OCI-LY7 (cell line): ENCODE measurements around the gene NR5A1. TPM values are rescaled to one million over a fixed set of nuclear protein-coding genes. Genes with fewer than 3 reads are reported as not detected.

ENCODE experiments used
- BruUV-seq: library from RNA; stranded (reverse); fragments of 400-500 nt; replicated peaks from 2 replicates; lab custom pipeline; 2021; lab: Mats Ljungman, UMichigan
- CTCF ChIA-PET: fragments of 300-600 bp; sonication (Branson Sonifier 250); formaldehyde crosslinking; loops from one replicate; lab custom pipeline; 2022; ENCODE audit warnings: antibody characterized with exemption; ENCODE audit not compliant: unreplicated experiment; lab: Charles Lee
- POLR2A ChIA-PET: fragments of 300-600 bp; sonication (Branson Sonifier 250); formaldehyde crosslinking; loops from one replicate; lab custom pipeline; 2022; ENCODE audit warnings: antibody characterized with exemption; lab: Charles Lee
- DNase-seq: peaks from one replicate; pipeline ENCODE4 v3.0.0-alpha.2; 2015; ENCODE audit warnings: low spot score
- H2AFZ ChIP-seq: fragments of 200-600 bp; sonication (generic), shearing (Covaris generic); 2 replicates; pipeline ENCODE4 v1.6.1; 2014; ENCODE audit warnings: mild to moderate bottlenecking, antibody characterized with exemption, low read length, moderate library complexity
- H3K27ac ChIP-seq: fragments of 200-600 bp; sonication (generic); 2 replicates; pipeline ENCODE4 v1.5.1; 2014; ENCODE audit warnings: mixed run types, low read depth, mild to moderate bottlenecking, moderate library complexity, low read length, inconsistent platforms; ENCODE audit not compliant: poor library complexity, severe bottlenecking
- H3K36me3 ChIP-seq: fragments of 200-600 bp; sonication (generic); 2 replicates; pipeline ENCODE4 v1.6.1; 2014; ENCODE audit warnings: mild to moderate bottlenecking, antibody characterized with exemption, low read length, moderate library complexity, mixed read lengths; ENCODE audit not compliant: insufficient read depth
- H3K4me1 ChIP-seq: fragments of 200-600 bp; sonication (generic); 2 replicates; pipeline ENCODE4 v1.5.1; 2014; ENCODE audit warnings: mild to moderate bottlenecking, low read length; ENCODE audit not compliant: insufficient read depth, poor library complexity, severe bottlenecking
- H3K4me2 ChIP-seq: fragments of 200-600 bp; sonication (generic); 2 replicates; pipeline ENCODE4 v1.6.1; 2014; ENCODE audit warnings: mild to moderate bottlenecking, low read length
- H3K4me3 ChIP-seq: fragments of 200-600 bp; sonication (generic); 2 replicates; pipeline ENCODE4 v1.5.1; 2014; ENCODE audit warnings: mild to moderate bottlenecking, low read depth, low read length; ENCODE audit not compliant: poor library complexity, severe bottlenecking
- H3K79me2 ChIP-seq: fragments of 200-600 bp; sonication (generic); 2 replicates; pipeline ENCODE4 v1.6.1; 2016; ENCODE audit warnings: low read depth, mild to moderate bottlenecking, low read length, moderate library complexity, mixed read lengths; ENCODE audit not compliant: insufficient read depth
- H3K9me2 ChIP-seq: fragments of 200-600 bp; sonication (generic); 2 replicates; pipeline ENCODE4 v1.6.1; 2016; ENCODE audit warnings: mild to moderate bottlenecking, low read length, mixed read lengths; ENCODE audit not compliant: insufficient read depth
- H3K9me3 ChIP-seq: fragments of 200-600 bp; sonication (generic); 2 replicates; pipeline ENCODE4 v1.6.1; 2014; ENCODE audit warnings: mild to moderate bottlenecking, mixed run types, low read length, mixed read lengths
- H4K20me1 ChIP-seq: fragments of 200-600 bp; sonication (generic); 2 replicates; pipeline ENCODE4 v1.6.1; 2014; ENCODE audit warnings: mild to moderate bottlenecking, antibody characterized with exemption, low read length, moderate library complexity, mixed read lengths; ENCODE audit not compliant: insufficient read depth
- CTCF ChIP-seq: fragments of 200-600 bp; sonication (generic); conservative IDR thresholded peaks from 2 replicates; pipeline ENCODE4 v1.5.1; 2014; ENCODE audit warnings: mild to moderate bottlenecking, antibody characterized with exemption, low read length, moderate library complexity, mixed read lengths
- EZH2phosphoT487 ChIP-seq: fragments of 200-600 bp; sonication (generic); IDR thresholded peaks from 2 replicates; pipeline ENCODE4 v1.6.1; 2018; ENCODE audit warnings: low read depth, borderline replicate concordance, mild to moderate bottlenecking, mixed run types, antibody characterized with exemption, low read length, moderate library complexity, mixed read lengths
- intact Hi-C: fragments of 100-400 bp; cut with micrococcal nuclease; formaldehyde crosslinking; loops from one replicate; pipeline ENCODE4 v1.10.0; 2022; ENCODE audit not compliant: unreplicated experiment
- total RNA-seq, 2 experiments: library from RNA; depleted of rRNA in 1 of 2; stranded (reverse); fragments of >200 nt in 1 of 2; shearing (Covaris generic) in 1 of 2; gene quantifications; 2 replicates each; pipeline ENCODE4 v1.2.3, GENCODE V29; 2014 to 2022

The NR5A1 gene
- total RNA-seq, 2 experiments from 2014 or later, result not detected

GRCh38 chr9:124467410-124468060 lies 39.7 kb downstream of the NR5A1 start:
- H2AFZ ChIP-seq, result no peak overlapping the region
- no TSS peak for BruUV-seq
- no peaks in the 10 kb centered on the region for H3K79me2 ChIP-seq
- no peak overlapping the region for H3K4me2 ChIP-seq
- H4K20me1 ChIP-seq, result no peaks in the 10 kb centered on the region
- no peaks in the 10 kb centered on the region for H3K9me2 ChIP-seq
- no peak overlapping the region for H3K4me3 ChIP-seq
- CTCF ChIA-PET, result no interaction called here
- no peaks in the 10 kb centered on the region for H3K36me3 ChIP-seq
- DNase-seq, result no peak
- H3K27ac ChIP-seq, result no peak overlapping the region
- POLR2A ChIA-PET, result no interaction called here
- intact Hi-C loops, result no loop called here
- H3K4me1 ChIP-seq, result no peaks in the 10 kb centered on the region
- TF ChIP-seq CTCF, result no peak
- TF ChIP-seq EZH2phosphoT487, result no peak
- no peaks in the 10 kb centered on the region for H3K9me3 ChIP-seq

GRCh38 chr9:124465736-124466135 lies 41.5 kb downstream of the NR5A1 start:
- DNase-seq, result no peak
- H3K4me1 ChIP-seq, result no peaks in the 10 kb centered on the region
- H3K4me2 ChIP-seq, result no peak overlapping the region
- no peak overlapping the region for H3K4me3 ChIP-seq
- POLR2A ChIA-PET, result interaction anchor here (0.6 to 0.7 kb wide), 2 partner anchors 14 to 304 kb away, joined by 3 read pairs; no protein-coding TSS in a partner anchor
- H3K36me3 ChIP-seq, result no peaks in the 10 kb centered on the region
- no peak overlapping the region for H2AFZ ChIP-seq
- no peaks in the 10 kb centered on the region for H3K9me3 ChIP-seq
- no peak overlapping the region for H3K27ac ChIP-seq
- TF ChIP-seq CTCF (no peak), EZH2phosphoT487 (no peak)
- no peaks in the 10 kb centered on the region for H4K20me1 ChIP-seq
- CTCF ChIA-PET, result no interaction called here
- intact Hi-C loops, result no loop called here
- BruUV-seq, result no TSS peak
- no peaks in the 10 kb centered on the region for H3K79me2 ChIP-seq
- H3K9me2 ChIP-seq, result no peaks in the 10 kb centered on the region

GRCh38 chr9:124462739-124463138 lies 44.5 kb downstream of the NR5A1 start:
- intact Hi-C loops, result no loop called here
- H3K79me2 ChIP-seq, result no peaks in the 10 kb centered on the region
- TF ChIP-seq EZH2phosphoT487 (no peak), CTCF (no peak)
- no peaks in the 10 kb centered on the region for H3K36me3 ChIP-seq
- CTCF ChIA-PET, result no interaction called here
- H4K20me1 ChIP-seq, result no peaks in the 10 kb centered on the region
- no peaks in the 10 kb centered on the region for H3K9me2 ChIP-seq
- no peaks in the 10 kb centered on the region for H3K9me3 ChIP-seq
- no peak overlapping the region for H2AFZ ChIP-seq
- BruUV-seq, result no TSS peak
- no peak overlapping the region for H3K4me3 ChIP-seq
- POLR2A ChIA-PET, result no interaction called here
- no peak for DNase-seq
- no peak overlapping the region for H3K27ac ChIP-seq
- H3K4me2 ChIP-seq, result no peak overlapping the region
- no peaks in the 10 kb centered on the region for H3K4me1 ChIP-seq
